ENCODE results near the gene CMSS1.

- TF ChIP-seq EZH2 (optimal IDR thresholded peaks at IDR 0.05; ENCODE audit: low read depth, low read length): no peak
- TF ChIP-seq, protein P1, sequence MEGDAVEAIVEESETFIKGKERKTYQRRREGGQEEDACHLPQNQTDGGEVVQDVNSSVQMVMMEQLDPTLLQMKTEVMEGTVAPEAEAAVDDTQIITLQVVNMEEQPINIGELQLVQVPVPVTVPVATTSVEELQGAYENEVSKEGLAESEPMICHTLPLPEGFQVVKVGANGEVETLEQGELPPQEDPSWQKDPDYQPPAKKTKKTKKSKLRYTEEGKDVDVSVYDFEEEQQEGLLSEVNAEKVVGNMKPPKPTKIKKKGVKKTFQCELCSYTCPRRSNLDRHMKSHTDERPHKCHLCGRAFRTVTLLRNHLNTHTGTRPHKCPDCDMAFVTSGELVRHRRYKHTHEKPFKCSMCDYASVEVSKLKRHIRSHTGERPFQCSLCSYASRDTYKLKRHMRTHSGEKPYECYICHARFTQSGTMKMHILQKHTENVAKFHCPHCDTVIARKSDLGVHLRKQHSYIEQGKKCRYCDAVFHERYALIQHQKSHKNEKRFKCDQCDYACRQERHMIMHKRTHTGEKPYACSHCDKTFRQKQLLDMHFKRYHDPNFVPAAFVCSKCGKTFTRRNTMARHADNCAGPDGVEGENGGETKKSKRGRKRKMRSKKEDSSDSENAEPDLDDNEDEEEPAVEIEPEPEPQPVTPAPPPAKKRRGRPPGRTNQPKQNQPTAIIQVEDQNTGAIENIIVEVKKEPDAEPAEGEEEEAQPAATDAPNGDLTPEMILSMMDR (IDR thresholded peaks at IDR 0.05; ENCODE audit: low read length): no peak
- TF ChIP-seq EZH2phosphoT487 (IDR thresholded peaks at IDR 0.05; ENCODE audit: low read length): no peak
Measured at GRCh38 chr3:100042166-100042981, 224.7 kb downstream of the CMSS1 start.

Measured in MM.1S (cell line).